GM12873 (cell line): ENCODE measurements around the gene CCRL2.
A peak's percentile ranks its signal among the peaks of the same experiment; 100 is the strongest.

Experiments used
- TF ChIP-seq, protein P1 (sequence below): IDR thresholded peaks from 2 replicates; pipeline ENCODE4 v1.5.1; 2012; ENCODE audit warnings: low read depth, mild to moderate bottlenecking, moderate library complexity, low read length, control low read depth; ENCODE audit not compliant: insufficient read depth; ENCODE audit errors: missing control alignments

The CCRL2 gene

DNA sequence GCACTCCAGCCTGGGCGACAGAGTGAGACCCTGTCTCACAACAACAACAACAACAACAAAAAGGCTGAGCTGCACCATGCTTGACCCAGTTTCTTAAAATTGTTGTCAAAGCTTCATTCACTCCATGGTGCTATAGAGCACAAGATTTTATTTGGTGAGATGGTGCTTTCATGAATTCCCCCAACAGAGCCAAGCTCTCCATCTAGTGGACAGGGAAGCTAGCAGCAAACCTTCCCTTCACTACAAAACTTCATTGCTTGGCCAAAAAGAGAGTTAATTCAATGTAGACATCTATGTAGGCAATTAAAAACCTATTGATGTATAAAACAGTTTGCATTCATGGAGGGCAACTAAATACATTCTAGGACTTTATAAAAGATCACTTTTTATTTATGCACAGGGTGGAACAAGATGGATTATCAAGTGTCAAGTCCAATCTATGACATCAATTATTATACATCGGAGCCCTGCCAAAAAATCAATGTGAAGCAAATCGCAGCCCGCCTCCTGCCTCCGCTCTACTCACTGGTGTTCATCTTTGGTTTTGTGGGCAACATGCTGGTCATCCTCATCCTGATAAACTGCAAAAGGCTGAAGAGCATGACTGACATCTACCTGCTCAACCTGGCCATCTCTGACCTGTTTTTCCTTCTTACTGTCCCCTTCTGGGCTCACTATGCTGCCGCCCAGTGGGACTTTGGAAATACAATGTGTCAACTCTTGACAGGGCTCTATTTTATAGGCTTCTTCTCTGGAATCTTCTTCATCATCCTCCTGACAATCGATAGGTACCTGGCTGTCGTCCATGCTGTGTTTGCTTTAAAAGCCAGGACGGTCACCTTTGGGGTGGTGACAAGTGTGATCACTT is 34.3 kb upstream of the CCRL2 start:
- TF ChIP-seq, protein P1, sequence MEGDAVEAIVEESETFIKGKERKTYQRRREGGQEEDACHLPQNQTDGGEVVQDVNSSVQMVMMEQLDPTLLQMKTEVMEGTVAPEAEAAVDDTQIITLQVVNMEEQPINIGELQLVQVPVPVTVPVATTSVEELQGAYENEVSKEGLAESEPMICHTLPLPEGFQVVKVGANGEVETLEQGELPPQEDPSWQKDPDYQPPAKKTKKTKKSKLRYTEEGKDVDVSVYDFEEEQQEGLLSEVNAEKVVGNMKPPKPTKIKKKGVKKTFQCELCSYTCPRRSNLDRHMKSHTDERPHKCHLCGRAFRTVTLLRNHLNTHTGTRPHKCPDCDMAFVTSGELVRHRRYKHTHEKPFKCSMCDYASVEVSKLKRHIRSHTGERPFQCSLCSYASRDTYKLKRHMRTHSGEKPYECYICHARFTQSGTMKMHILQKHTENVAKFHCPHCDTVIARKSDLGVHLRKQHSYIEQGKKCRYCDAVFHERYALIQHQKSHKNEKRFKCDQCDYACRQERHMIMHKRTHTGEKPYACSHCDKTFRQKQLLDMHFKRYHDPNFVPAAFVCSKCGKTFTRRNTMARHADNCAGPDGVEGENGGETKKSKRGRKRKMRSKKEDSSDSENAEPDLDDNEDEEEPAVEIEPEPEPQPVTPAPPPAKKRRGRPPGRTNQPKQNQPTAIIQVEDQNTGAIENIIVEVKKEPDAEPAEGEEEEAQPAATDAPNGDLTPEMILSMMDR, result peak; percentile 73

DNA sequence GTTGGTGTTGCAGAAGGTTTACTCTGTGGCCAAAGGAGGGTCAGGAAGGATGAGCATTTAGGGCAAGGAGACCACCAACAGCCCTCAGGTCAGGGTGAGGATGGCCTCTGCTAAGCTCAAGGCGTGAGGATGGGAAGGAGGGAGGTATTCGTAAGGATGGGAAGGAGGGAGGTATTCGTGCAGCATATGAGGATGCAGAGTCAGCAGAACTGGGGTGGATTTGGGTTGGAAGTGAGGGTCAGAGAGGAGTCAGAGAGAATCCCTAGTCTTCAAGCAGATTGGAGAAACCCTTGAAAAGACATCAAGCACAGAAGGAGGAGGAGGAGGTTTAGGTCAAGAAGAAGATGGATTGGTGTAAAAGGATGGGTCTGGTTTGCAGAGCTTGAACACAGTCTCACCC is 32.3 kb upstream of the CCRL2 start:
- TF ChIP-seq, protein P1, result no peak

DNA sequence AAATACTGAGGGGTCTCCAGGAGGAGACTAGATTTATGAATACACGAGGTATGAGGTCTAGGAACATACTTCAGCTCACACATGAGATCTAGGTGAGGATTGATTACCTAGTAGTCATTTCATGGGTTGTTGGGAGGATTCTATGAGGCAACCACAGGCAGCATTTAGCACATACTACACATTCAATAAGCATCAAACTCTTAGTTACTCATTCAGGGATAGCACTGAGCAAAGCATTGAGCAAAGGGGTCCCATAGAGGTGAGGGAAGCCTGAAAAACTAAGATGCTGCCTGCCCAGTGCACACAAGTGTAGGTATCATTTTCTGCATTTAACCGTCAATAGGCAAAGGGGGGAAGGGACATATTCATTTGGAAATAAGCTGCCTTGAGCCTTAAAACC is 31.8 kb upstream of the CCRL2 start:
- TF ChIP-seq, protein P1, result no peak

DNA sequence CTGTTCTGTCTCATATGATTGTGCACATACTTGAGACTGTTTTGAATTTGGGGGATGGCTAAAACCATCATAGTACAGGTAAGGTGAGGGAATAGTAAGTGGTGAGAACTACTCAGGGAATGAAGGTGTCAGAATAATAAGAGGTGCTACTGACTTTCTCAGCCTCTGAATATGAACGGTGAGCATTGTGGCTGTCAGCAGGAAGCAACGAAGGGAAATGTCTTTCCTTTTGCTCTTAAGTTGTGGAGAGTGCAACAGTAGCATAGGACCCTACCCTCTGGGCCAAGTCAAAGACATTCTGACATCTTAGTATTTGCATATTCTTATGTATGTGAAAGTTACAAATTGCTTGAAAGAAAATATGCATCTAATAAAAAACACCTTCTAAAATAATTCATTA is 31.2 kb upstream of the CCRL2 start:
- TF ChIP-seq, protein P1, result no peak

DNA sequence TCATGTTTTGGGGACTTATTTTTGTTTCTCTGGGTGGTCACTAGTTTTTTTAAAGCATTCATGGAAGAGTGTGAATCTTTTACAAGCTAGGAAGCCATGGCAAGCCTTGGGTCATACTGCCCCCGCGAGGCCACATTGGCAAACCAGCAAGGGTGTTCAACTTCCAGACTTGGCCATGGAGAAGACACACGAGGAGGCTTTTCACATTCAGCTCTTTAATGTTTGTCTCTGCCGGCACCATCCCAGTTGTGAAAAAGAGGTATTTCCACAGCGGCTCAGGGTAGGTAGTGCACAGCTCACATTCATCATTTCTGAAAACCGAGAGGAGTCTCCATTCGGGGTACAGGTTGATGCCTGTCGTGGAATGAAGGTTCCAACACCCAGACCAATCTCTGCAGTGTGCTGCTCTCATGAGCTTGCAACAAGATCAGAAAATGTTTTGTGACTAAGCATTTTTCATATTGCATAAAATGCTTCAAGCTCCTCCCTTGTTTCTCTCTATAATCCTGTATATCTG is 28.6 kb upstream of the CCRL2 start:
- TF ChIP-seq, protein P1, result peak; percentile 84

DNA sequence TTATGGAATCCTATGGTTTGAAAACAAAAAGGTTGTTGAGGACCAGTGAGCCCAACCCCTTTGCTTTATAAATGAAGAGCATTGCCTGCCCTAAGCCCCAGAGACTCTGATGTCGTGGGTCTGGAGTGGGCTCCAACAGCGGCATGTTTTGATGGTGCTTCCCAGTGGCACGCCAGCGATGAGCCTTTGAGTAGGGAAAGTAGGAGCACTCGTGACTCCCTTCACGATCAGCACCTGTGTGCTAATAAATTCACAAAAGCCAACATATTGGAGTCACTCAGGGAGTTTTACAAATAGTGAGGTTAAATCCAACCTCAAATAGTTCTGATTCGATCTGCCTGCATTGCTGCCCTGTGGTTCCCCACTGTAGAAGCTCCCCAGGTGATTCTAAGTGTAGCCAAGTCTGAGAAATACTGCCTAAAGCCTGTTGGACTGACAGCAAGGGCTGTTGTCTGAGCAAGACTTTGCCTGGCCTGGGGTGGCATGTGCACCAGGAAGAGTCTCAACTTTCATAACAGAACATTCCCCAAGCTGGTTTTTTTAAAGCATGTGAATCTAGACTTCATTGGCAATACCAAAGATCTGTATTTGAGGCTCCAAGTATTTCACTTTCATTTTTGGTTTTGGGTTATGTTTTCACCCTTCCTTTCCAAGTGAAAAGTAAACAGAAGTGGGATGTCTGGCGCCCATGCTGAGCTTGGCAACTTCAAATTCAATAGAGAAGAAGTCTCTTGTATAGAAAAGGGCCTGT is 26.4 kb upstream of the CCRL2 start:
- TF ChIP-seq, protein P1, result no peak

DNA sequence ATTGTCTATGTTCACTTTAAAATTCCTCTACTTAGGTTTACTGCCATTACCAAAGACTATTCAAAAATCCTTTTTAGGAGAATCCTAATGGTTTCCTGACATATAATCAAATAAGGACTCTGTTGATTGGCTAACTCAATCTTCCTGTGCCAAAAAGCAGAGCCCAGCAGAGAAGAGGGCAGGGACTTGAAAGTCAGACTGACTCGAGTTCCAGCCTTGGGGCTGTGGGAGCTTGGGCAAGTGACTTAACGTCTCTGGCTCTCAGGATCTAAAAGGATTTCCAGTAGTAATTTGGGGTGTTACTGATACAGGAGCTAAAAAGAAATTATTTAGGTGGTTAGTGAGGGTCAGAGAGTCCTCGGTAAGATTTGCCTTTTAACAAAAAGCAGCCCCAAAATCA is 25.4 kb upstream of the CCRL2 start:
- TF ChIP-seq, protein P1, result no peak
